ENCODE measurements around the gene HJURP. TPM values are rescaled to one million over a fixed set of nuclear protein-coding genes. Genes with fewer than 3 reads are reported as not detected.

Gene HJURP
- total and polyA plus RNA-seq, 9 of the 15 experiments (the other 6 are each of a cell fraction or from before 2014, with no cell fraction given), result 13.8 to 102 (median 28.3) TPM

- no peak for TF ChIP-seq ZNF217 (CRISPR knock-in tag; IDR thresholded peaks at IDR 0.05)
Measured at GRCh38 chr2:233818639-233819621, 35.4 kb downstream of the HJURP start (continued).

GRCh38 chr2:233817995-233818638 is 36.2 kb downstream of the HJURP start:
- Histone ChIP-seq H3K27me3 (ENCODE audit: control insufficient read depth in 2 of 2, insufficient read depth in 2 of 2, low read length in 2 of 2) (peaks cover 2 to 58% of the 10 kb centered on the region in 2 experiments; a peak in 4 of 5 replicates), H3K9me3 (replicated peaks; ENCODE audit: control insufficient read depth, insufficient read depth, low read depth, low read length) (no peaks in the 10 kb centered on the region), H3K9ac (ENCODE audit: insufficient read depth in 1 of 2, low read depth in 2 of 2, low read length in 2 of 2) (no peak overlapping the region; a peak in 1 of 4 replicates), H2AFZ (ENCODE audit: low read depth, low read length) (no peak overlapping the region), H4K20me1 (replicated peaks; ENCODE audit: control insufficient read depth, insufficient read depth, low read length) (no peaks in the 10 kb centered on the region; the same call in 1 of the 2 replicates), H3K27ac (ENCODE audit: extremely low read depth, low read depth, low read length) (no peak overlapping the region), H3K9me1 (ENCODE audit: control insufficient read depth, insufficient read depth, low read length) (no peaks in the 10 kb centered on the region), H3K4me2 (ENCODE audit: insufficient read depth, low read length) (no peak overlapping the region), H3K79me2 (ENCODE audit: control insufficient read depth, insufficient read depth, low read length) (no peaks in the 10 kb centered on the region), H3K36me3 (ENCODE audit: control insufficient read depth, insufficient read depth, low read length) (no peaks in the 10 kb centered on the region), H3K4me3 (no peak overlapping the region), H3K4me1 (replicated peaks in 1 of 2; ENCODE audit: control insufficient read depth in 2 of 2, insufficient read depth in 2 of 2, low read length in 2 of 2) (no peaks in the 10 kb centered on the region; a peak in 1 of 5 replicates)
- DNase-seq (ENCODE audit: extremely low read depth in 1 of 4, low spot score in 3 of 4), result no peak
- intact Hi-C loops (cut with micrococcal nuclease) (no loop called here), in situ Hi-C loops (cut with MboI) (no loop called here)
- no peak for FAIRE-seq
- ChIA-PET CTCF (ENCODE audit: low intra/inter-chr PET ratio) (no interaction called here), POLR2A (interaction anchor here (0.6 kb wide), 1 partner anchor 20 kb away, joined by 3 read pairs; no protein-coding TSS in a partner anchor)
- BruUV-seq (replicated peaks), result no TSS peak
- no peak for ATAC-seq
- WGBS (ENCODE audit: insufficient coverage, low coverage, missing lambda C conversion rate), result 16% methylated on average over 9 of the region's 11 CpGs
- TF ChIP-seq ZNF830 (CRISPR knock-in tag; IDR thresholded peaks at IDR 0.05), result no peak
- no peak for TF ChIP-seq HINFP (tag; conservative IDR thresholded peaks at IDR 0.05; ENCODE audit: low read depth)
- no peak for TF ChIP-seq ZNF507 (tag; conservative IDR thresholded peaks at IDR 0.05)
- no peak for TF ChIP-seq KAT2B (IDR thresholded peaks at IDR 0.05; ENCODE audit: low read depth, low read length)
- TF ChIP-seq ZNF263 (CRISPR knock-in tag; IDR thresholded peaks at IDR 0.05; ENCODE audit: borderline replicate concordance), result no peak
- no peak for TF ChIP-seq SAFB (IDR thresholded peaks at IDR 0.05; ENCODE audit: borderline replicate concordance, low read depth, low read length)
- no peak for TF ChIP-seq ZNF586 (CRISPR knock-in tag; conservative IDR thresholded peaks at IDR 0.05)
- TF ChIP-seq ARHGAP35 (IDR thresholded peaks at IDR 0.05; ENCODE audit: partially characterized antibody), result no peak
- no peak for TF ChIP-seq THRB (CRISPR knock-in tag; conservative IDR thresholded peaks at IDR 0.05)
- no peak for TF ChIP-seq PHB2 (IDR thresholded peaks at IDR 0.05; ENCODE audit: low read depth)
- no peak for TF ChIP-seq CBX2 (IDR thresholded peaks at IDR 0.05; ENCODE audit: insufficient read depth, low read length, poor library complexity, severe bottlenecking)
- TF ChIP-seq ZNF699 (CRISPR knock-in tag; IDR thresholded peaks at IDR 0.05; ENCODE audit: insufficient replicate concordance), result no peak
- no peak for TF ChIP-seq SMAD4 (CRISPR knock-in tag; conservative IDR thresholded peaks at IDR 0.05)
- no peak for TF ChIP-seq DDX20 (tag; IDR thresholded peaks at IDR 0.05; ENCODE audit: low read depth)
- TF ChIP-seq ZKSCAN1 (IDR thresholded peaks at IDR 0.05; ENCODE audit: low read depth, low read length), result no peak

All from K562 (cell line).